ENCODE measurements around the gene RICTOR. TPM values are rescaled to one million over a fixed set of nuclear protein-coding genes. Genes with fewer than 3 reads are reported as not detected.

RICTOR gene
- total RNA-seq, 1 experiment from 2014 or later, result 25.7 TPM

GRCh38 chr5:39106322-39106721, 32.1 kb upstream of the RICTOR start:
- no TSS peak for BruUV-seq (replicated peaks)
- Histone ChIP-seq H3K36me3 (ENCODE audit: control insufficient read depth, insufficient read depth, low read length) (no peaks in the 10 kb centered on the region), H3K9me3 (no peaks in the 10 kb centered on the region), H3K4me3 (ENCODE audit: low read depth, low read length) (no peak overlapping the region), H3K27me3 (replicated peaks; ENCODE audit: control insufficient read depth, insufficient read depth, low read length) (no peaks in the 10 kb centered on the region), H3K4me1 (peaks cover 11% of the 10 kb centered on the region; the same call in 1 of the 2 replicates)
- Mint-ChIP-seq H3K36me3 (ENCODE audit: insufficient read depth, unreplicated experiment) (no peaks in the 10 kb centered on the region), H3K4me3 (ENCODE audit: unreplicated experiment) (no peak overlapping the region), H3K27ac (ENCODE audit: unreplicated experiment) (no peak overlapping the region), H3K4me1 (ENCODE audit: low read depth, unreplicated experiment) (no peaks in the 10 kb centered on the region), H3K9me3 (ENCODE audit: unreplicated experiment) (no peaks in the 10 kb centered on the region), H3K27me3 (ENCODE audit: insufficient read depth, unreplicated experiment) (peaks cover 9% of the 10 kb centered on the region)
- no peak for DNase-seq
- intact Hi-C loops (cut with micrococcal nuclease; ENCODE audit: unreplicated experiment), result loop anchor here (1.0 kb wide), 1 partner anchor 112 kb away; no protein-coding TSS in a partner anchor
- CTCF ChIA-PET, result no interaction called here
- TF ChIP-seq, protein P1, sequence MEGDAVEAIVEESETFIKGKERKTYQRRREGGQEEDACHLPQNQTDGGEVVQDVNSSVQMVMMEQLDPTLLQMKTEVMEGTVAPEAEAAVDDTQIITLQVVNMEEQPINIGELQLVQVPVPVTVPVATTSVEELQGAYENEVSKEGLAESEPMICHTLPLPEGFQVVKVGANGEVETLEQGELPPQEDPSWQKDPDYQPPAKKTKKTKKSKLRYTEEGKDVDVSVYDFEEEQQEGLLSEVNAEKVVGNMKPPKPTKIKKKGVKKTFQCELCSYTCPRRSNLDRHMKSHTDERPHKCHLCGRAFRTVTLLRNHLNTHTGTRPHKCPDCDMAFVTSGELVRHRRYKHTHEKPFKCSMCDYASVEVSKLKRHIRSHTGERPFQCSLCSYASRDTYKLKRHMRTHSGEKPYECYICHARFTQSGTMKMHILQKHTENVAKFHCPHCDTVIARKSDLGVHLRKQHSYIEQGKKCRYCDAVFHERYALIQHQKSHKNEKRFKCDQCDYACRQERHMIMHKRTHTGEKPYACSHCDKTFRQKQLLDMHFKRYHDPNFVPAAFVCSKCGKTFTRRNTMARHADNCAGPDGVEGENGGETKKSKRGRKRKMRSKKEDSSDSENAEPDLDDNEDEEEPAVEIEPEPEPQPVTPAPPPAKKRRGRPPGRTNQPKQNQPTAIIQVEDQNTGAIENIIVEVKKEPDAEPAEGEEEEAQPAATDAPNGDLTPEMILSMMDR (IDR thresholded peaks at IDR 0.05; ENCODE audit: insufficient read depth in 1 of 2, low read depth in 1 of 2, low read length in 1 of 2, severe bottlenecking in 1 of 2, unreplicated experiment in 1 of 2), result peak; percentile 24 to 36
- POLR2A ChIA-PET, result no interaction called here

- H3K36me3 Mint-ChIP-seq (ENCODE audit: insufficient read depth, unreplicated experiment), result no peaks in the 10 kb centered on the region
- DNase-seq, result no peak
- intact Hi-C loops (cut with micrococcal nuclease; ENCODE audit: unreplicated experiment), result no loop called here
- ChIA-PET CTCF (no interaction called here), POLR2A (no interaction called here)
- no peak overlapping the region for H3K4me3 Mint-ChIP-seq (ENCODE audit: unreplicated experiment)
- BruUV-seq (replicated peaks), result no TSS peak
- TF ChIP-seq, protein P1 (IDR thresholded peaks at IDR 0.05; ENCODE audit: insufficient read depth in 1 of 2, low read depth in 1 of 2, low read length in 1 of 2, severe bottlenecking in 1 of 2, unreplicated experiment in 1 of 2), result no peak
- H3K27me3 Mint-ChIP-seq (ENCODE audit: insufficient read depth, unreplicated experiment), result peaks cover 2% of the 10 kb centered on the region
- H3K27me3 ChIP-seq (replicated peaks; ENCODE audit: control insufficient read depth, insufficient read depth, low read length), result no peaks in the 10 kb centered on the region
- peaks cover 11% of the 10 kb centered on the region; the same call in 1 of the 2 replicates for H3K4me1 ChIP-seq
- H3K4me3 ChIP-seq (ENCODE audit: low read depth, low read length), result no peak overlapping the region
- no peaks in the 10 kb centered on the region for H3K9me3 Mint-ChIP-seq (ENCODE audit: unreplicated experiment)
- H3K36me3 ChIP-seq (ENCODE audit: control insufficient read depth, insufficient read depth, low read length), result no peaks in the 10 kb centered on the region
- H3K4me1 Mint-ChIP-seq (ENCODE audit: low read depth, unreplicated experiment), result no peaks in the 10 kb centered on the region
- no peak overlapping the region for H3K27ac Mint-ChIP-seq (ENCODE audit: unreplicated experiment)
- H3K9me3 ChIP-seq, result no peaks in the 10 kb centered on the region
Observed at GRCh38 chr5:39104221-39104620, 30.0 kb upstream of the RICTOR start.

DNA sequence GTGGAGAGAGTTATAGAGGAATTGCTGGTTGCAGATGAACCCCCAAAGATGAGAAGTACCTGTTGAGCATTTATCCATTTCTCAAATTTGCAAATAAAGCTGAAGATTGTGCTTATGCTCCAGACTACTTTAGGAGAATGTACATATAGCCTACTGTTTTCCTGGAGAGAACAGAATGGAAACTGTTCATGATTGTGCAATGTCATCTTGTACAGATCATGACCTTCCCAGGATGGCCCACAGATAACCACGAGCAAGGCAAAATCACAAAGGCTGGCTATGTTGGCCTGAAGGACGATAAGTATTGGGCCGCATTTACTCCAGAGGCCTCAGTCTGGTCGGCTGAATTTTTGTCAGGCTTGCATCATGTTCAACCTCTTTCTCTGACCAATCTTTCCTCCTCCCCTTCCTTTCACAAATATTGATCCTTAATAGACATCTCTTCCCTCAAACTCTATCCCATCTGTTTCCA, 28.5 kb upstream of the RICTOR start:
- H3K27ac Mint-ChIP-seq (ENCODE audit: unreplicated experiment), result no peak overlapping the region

More for the DNA sequence above, 28.5 kb upstream of the RICTOR start:
- Histone ChIP-seq H3K4me1 (peaks cover 11% of the 10 kb centered on the region; the same call in 1 of the 2 replicates), H3K36me3 (ENCODE audit: control insufficient read depth, insufficient read depth, low read length) (no peaks in the 10 kb centered on the region), H3K9me3 (no peaks in the 10 kb centered on the region), H3K4me3 (ENCODE audit: low read depth, low read length) (no peak overlapping the region), H3K27me3 (replicated peaks; ENCODE audit: control insufficient read depth, insufficient read depth, low read length) (no peaks in the 10 kb centered on the region; the same call in 1 of the 2 replicates)
- TF ChIP-seq, protein P1 (IDR thresholded peaks at IDR 0.05; ENCODE audit: insufficient read depth in 1 of 2, low read depth in 1 of 2, low read length in 1 of 2, severe bottlenecking in 1 of 2, unreplicated experiment in 1 of 2), result no peak
- intact Hi-C loops (cut with micrococcal nuclease; ENCODE audit: unreplicated experiment), result no loop called here
- Mint-ChIP-seq H3K4me3 (ENCODE audit: unreplicated experiment) (no peak overlapping the region), H3K27me3 (ENCODE audit: insufficient read depth, unreplicated experiment) (no peaks in the 10 kb centered on the region), H3K36me3 (ENCODE audit: insufficient read depth, unreplicated experiment) (no peaks in the 10 kb centered on the region), H3K4me1 (ENCODE audit: low read depth, unreplicated experiment) (no peaks in the 10 kb centered on the region), H3K9me3 (ENCODE audit: unreplicated experiment) (no peaks in the 10 kb centered on the region)
- DNase-seq, result no peak
- ChIA-PET CTCF (no interaction called here), POLR2A (no interaction called here)
- BruUV-seq (replicated peaks), result no TSS peak

All from Caco-2 (cell line).